ENCODE results near the gene MCRIP1.

Gene MCRIP1

DNA sequence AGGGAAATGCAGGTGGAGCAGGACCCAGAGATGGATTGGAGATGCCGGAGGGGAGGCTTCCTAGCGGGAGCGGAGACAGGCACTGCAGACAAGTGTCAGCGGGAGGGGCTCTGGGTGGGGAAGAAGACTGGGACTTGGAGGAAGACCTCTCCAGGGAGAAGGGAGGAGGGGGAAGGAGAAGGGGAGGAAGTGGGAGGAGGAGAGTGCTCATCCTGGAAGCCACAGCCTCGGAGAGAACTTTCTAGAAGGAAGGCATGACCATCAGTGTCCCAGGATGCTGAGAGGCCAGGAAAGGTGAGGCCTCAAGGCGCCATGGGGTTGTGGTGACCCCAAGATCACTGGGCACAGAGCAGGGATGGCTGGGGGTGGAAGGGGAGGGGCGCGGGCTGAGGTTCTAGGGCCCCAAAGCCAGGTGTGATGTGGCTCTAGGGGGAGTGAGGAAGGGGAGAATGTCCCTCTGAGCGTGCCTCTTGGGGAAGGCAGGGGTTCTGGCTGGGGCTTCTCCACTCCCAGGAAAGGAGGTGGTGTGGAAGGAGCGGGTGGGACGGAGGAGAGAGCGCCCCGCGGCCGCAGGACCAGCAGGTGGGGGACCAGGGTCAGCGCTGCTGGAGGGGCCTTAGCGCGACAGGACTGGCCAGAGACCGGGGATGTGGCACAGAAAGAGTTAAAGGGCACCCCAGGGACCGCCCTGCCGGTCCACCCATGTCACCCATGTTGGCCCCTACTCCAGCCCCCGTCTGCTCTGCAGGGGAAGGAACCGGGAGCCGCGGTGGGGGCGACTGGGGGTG, 30.0 kb downstream of the MCRIP1 start:
- DNase-seq = no peak

DNA sequence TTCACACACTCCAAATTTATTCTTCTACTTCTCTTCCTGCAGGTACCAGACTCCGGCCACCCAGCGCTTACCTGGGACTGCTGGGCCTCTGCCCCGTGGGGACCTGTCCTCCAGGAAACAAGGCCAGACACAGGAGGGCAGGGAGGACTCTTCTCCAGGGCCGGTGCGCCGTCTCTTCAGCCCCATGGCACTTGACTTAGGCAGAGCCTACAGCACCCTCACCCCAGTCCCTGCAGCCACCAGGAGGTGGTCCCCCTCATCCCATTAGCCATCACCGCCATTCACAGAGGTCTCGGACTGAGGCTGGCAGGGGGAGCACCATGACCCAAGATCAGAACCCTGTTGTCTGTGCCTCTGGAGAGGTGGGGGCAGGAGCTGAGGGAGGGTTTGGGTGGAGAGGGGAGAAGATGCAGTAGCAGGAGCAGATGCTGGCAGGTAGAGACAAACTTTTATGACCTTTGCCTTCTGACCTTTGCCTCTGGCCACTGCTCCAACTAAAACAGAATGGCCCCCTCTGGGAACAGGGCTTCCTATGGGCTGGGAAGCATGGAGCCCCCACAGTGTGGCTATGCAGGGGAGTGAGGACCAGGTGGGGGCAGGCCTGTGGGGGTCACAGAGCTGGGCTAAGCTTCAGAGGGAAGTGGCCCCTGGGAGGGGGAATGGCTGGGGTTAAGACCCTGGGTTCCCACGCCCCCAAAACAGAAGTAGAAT, 30.9 kb downstream of the MCRIP1 start:
- DNase-seq = no peak

DNA sequence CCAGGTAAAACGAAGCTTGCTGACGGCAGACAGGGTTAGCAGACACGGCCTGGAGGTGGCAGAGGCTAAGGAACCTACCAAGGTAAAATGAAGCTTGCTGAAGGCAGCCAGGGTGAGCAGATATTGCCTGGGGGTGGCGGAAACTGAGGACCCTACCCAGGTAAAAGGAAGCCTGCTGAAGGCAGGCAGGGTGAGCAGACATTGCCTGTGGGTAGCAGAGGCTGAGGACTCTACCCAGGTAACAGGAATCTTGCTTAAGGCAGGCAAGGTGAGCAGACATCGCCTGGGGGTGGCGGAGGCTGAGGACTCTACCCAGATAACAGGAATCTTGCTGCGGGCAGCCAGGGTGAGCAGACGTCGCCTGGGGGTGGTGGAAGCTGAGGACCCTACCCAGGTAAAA, 31.8 kb downstream of the MCRIP1 start:
- no peak for DNase-seq

DNA sequence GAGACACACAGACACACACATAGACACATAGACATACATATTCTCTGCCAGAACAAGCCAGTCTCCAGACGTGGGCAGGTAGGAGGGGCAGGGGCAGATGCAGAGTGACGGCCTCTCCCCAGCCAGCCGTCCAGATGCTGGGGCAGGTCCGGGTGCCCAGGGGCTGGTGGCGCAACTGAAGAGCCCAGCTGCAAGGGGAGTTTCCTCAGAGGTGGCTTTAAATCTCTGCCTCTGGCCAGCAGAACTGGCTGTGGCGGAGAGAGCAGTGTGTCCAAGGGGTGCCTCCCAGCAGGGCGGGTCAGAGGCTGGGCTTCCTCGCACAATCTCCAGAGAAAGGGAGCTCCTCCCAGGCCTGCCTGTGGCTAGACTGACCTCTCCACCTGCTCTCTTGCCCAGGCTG, 38.6 kb downstream of the MCRIP1 start:
- no peak for DNase-seq

DNA sequence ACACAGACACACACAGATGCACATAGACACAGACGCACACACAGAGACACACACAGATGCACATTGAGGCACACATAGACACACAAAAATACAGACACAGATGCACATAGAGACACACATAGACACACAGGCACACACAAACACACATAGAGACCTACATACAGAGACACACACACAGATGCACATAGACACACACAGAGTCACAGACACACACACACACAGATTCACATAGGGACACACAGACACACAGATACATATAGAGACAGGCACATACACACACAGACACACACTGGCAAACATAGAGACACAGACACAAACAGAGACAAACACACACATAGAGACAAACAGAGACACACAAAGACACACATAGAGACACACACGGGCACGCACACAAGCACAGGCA, 39.0 kb downstream of the MCRIP1 start:
- no peak for DNase-seq

DNA sequence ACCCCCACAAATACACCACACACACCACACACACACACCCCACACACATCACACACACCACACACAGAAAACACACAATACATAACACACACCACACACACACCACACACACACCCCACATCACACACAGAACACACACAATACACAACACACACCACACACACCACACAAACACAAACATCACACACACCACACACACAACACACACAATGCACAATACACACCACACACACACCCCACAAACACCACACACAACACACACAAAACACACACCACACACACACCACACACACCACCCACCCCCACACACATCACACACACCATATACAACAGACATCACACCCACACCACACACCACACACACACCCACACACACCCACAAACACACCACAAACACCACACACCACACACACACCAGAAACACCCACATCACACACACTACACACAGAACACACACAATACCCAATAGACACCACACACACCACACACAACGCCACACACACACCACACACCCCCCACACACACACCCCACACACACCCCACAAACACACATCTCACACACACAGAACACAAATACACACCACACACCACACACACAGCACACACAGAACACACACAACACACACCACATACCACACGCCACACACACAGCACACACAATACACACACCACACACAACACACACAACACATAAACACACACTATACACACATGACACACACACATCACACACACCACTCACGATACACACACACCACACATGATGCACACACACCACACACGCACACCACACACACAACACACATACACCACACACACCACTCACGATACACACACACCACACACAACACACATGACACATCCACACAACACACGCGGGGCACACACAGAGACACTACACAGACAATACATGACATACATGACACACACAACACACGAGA, 40.1 kb downstream of the MCRIP1 start:
- no peak for DNase-seq
